SK-MEL-5 (cell line): ENCODE data around the gene WDR26. TPM values are rescaled to one million over a fixed set of nuclear protein-coding genes. Genes with fewer than 3 reads are reported as not detected.
A peak's percentile ranks its signal among the peaks of the same experiment; 100 is the strongest.
"Not testable (repeated sequence)": the region's sequence is repeated elsewhere in the genome, so short reads cannot be mapped to it uniquely, and the experiment has no call there.

Source experiments
- DNase-seq: peaks from one replicate; pipeline ENCODE4 v3.0.0-alpha.2; 2016; ENCODE audit warnings: low read depth, low spot score
- in situ Hi-C: cut with HindIII; loops from 2 replicates; pipeline ENCODE4 v1.10.0; 2016; ENCODE audit warnings: low sequenced_read_pairs, high pct_unique_total_duplicates, low pct_unique_long_range_greater_than_20kb
- total RNA-seq: library from RNA; depleted of rRNA; stranded (reverse); fragments of >200 nt; shearing (Covaris generic); gene quantifications from 2 replicates; pipeline ENCODE4 v1.2.3, GENCODE V29; 2014

The WDR26 gene
- total RNA-seq, 1 experiment from 2014 or later = 40.3 TPM

GRCh38 chr1:224447251-224447650, 12.7 kb upstream of the WDR26 start:
- in situ Hi-C loops = no loop called here
- no peak for DNase-seq

GRCh38 chr1:224438989-224439388, 4.4 kb upstream of the WDR26 start:
- in situ Hi-C loops = no loop called here
- no peak for DNase-seq

GRCh38 chr1:224435999-224436398, 1.4 kb upstream of the WDR26 start:
- no peak for DNase-seq
- in situ Hi-C loops = no loop called here

GRCh38 chr1:224435318-224435763, 744 bp upstream of the WDR26 start:
- DNase-seq = peak; percentile 32
- in situ Hi-C loops = no loop called here

GRCh38 chr1:224433701-224434672, 610 bp downstream of the WDR26 start:
- in situ Hi-C loops = no loop called here
- no peak for DNase-seq

- peak; percentile 28 for DNase-seq
- in situ Hi-C loops = no loop called here
Observed at GRCh38 chr1:224433041-224433691, 1.4 kb downstream of the WDR26 start.

GRCh38 chr1:224432672-224433040, 1.9 kb downstream of the WDR26 start:
- in situ Hi-C loops = no loop called here
- peak; percentile 19 for DNase-seq

GRCh38 chr1:224432146-224432545, 2.5 kb downstream of the WDR26 start:
- no peak for DNase-seq
- in situ Hi-C loops = no loop called here

- no peak for DNase-seq
- in situ Hi-C loops = no loop called here
Observed at GRCh38 chr1:224431726-224432125, 2.9 kb downstream of the WDR26 start.

GRCh38 chr1:224430511-224431113, 4.0 kb downstream of the WDR26 start:
- in situ Hi-C loops = no loop called here
- DNase-seq = peak; percentile 51

GRCh38 chr1:224429616-224430326, 4.8 kb downstream of the WDR26 start:
- no peak for DNase-seq
- in situ Hi-C loops = loop anchor here (10.0 kb wide), 1 partner anchor 55 kb away; no protein-coding TSS in a partner anchor

- not testable (repeated sequence) for DNase-seq
- in situ Hi-C loops = loop anchor here (10.0 kb wide), 1 partner anchor 54 kb away; no protein-coding TSS in a partner anchor
Observed at GRCh38 chr1:224428713-224429112, 5.9 kb downstream of the WDR26 start.

- DNase-seq = no peak
- in situ Hi-C loops = loop anchor here (10.0 kb wide), 1 partner anchor 53 kb away; no protein-coding TSS in a partner anchor
Observed at GRCh38 chr1:224427346-224427745, 7.3 kb downstream of the WDR26 start.

GRCh38 chr1:224426869-224427268, 7.7 kb downstream of the WDR26 start:
- in situ Hi-C loops = loop anchor here (10.0 kb wide), 1 partner anchor 52 kb away; no protein-coding TSS in a partner anchor
- not testable (repeated sequence) for DNase-seq

- no peak for DNase-seq
- in situ Hi-C loops = loop anchor here (10.0 kb wide), 1 partner anchor 51 kb away; no protein-coding TSS in a partner anchor
Observed at GRCh38 chr1:224425279-224425884, 9.2 kb downstream of the WDR26 start.

GRCh38 chr1:224420106-224420505, 14.5 kb downstream of the WDR26 start:
- in situ Hi-C loops = loop anchor here (10.0 kb wide), 1 partner anchor 45 kb away; no protein-coding TSS in a partner anchor
- DNase-seq = no peak

GRCh38 chr1:224411766-224412165, 22.8 kb downstream of the WDR26 start:
- in situ Hi-C loops = no loop called here
- DNase-seq = no peak
